Sigmoid colon (tissue), 4 donors: ENCODE data around the gene HOXA11.

ENCODE experiments used
- EP300 ChIP-seq, 4 donors: sonication (generic); formaldehyde crosslinking; IDR thresholded peaks; one replicate each; pipeline ENCODE4 v1.6.1; 2017; ENCODE audit warnings: antibody characterized with exemption in 4 of 4
- POLR2A ChIP-seq, 2 donors: fragments of 450-650 bp; IDR thresholded peaks; one replicate each; pipeline ENCODE4 v1.6.1; 2016; ENCODE audit warnings: antibody characterized with exemption in 2 of 2, mild to moderate bottlenecking in 2 of 2, moderate library complexity in 2 of 2
- POLR2AphosphoS5 ChIP-seq, 4 donors: sonication (generic); formaldehyde crosslinking; IDR thresholded peaks; one replicate each; pipeline ENCODE4 v1.6.1; 2017; ENCODE audit warnings: antibody characterized with exemption in 4 of 4
- TF ChIP-seq, protein P1 (sequence below), 4 experiments: fragments of 450-650 bp in 3 of 4; fragments of 200-600 bp in 1 of 4; IDR thresholded peaks; one replicate each; pipeline ENCODE4 v1.5.1; 2016 to 2019; ENCODE audit warnings: antibody characterized with exemption in 4 of 4, mild to moderate bottlenecking in 3 of 4, moderate library complexity in 2 of 4

DNA sequence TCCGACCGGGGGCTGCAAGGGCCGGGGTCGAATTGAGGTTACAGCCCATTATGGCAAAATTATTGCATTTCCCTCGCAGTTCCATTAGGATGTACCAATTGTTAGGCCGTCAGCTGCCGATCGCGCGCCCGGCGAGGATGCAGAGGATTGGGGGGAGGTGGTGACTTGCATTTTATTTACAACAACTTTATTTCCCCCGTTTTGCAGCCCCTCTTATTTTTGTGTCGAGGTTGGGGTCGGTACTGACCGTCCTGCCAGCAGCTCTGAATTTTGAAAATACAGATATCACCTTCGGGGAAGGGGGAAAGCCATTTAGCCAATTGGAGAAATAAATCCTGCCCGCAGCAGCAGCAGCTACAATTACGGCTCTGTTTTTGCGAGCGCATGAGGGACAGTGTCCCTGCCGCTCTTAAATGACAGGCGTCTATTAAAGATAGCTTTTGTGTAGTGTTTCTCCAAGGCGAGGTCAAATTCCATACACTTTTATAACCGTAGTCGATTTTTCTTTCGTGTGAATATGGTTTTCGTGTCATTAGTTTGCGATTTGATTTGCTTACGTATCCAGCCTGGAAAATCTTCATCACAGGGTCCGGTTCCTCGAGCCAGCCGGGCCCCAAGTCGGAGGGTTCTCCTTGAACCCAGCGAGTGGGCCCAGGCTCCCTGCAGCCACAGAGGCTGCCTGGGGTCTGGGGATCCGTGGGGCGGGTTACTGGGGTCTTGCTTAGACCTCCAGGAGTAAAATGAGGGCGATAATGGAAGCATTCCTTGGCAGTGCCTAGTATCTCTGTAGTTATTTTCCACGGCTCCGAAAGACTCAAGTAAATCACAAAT is 40.9 kb downstream of the HOXA11 start:
- TF ChIP-seq, protein P1, sequence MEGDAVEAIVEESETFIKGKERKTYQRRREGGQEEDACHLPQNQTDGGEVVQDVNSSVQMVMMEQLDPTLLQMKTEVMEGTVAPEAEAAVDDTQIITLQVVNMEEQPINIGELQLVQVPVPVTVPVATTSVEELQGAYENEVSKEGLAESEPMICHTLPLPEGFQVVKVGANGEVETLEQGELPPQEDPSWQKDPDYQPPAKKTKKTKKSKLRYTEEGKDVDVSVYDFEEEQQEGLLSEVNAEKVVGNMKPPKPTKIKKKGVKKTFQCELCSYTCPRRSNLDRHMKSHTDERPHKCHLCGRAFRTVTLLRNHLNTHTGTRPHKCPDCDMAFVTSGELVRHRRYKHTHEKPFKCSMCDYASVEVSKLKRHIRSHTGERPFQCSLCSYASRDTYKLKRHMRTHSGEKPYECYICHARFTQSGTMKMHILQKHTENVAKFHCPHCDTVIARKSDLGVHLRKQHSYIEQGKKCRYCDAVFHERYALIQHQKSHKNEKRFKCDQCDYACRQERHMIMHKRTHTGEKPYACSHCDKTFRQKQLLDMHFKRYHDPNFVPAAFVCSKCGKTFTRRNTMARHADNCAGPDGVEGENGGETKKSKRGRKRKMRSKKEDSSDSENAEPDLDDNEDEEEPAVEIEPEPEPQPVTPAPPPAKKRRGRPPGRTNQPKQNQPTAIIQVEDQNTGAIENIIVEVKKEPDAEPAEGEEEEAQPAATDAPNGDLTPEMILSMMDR (IDR thresholded peaks at IDR 0.05), result no peak
- no peak for TF ChIP-seq EP300 (IDR thresholded peaks at IDR 0.05)
- no peak for TF ChIP-seq POLR2A (IDR thresholded peaks at IDR 0.05)
- TF ChIP-seq POLR2AphosphoS5 (IDR thresholded peaks at IDR 0.05), result no peak
